HEK293T (cell line): ENCODE results near the gene RARA.

Source experiments
- CTCF ChIA-PET: fragments of 350-600 bp; formaldehyde crosslinking; extraction: SDS; loops from one replicate; lab custom pipeline; 2021; ENCODE audit warnings: antibody characterized with exemption, inconsistent platforms; lab: Yijun Ruan, JAX
- POLR2A ChIA-PET: fragments of 350-600 bp; formaldehyde crosslinking; extraction: SDS; loops from one replicate; lab custom pipeline; 2020; ENCODE audit warnings: antibody characterized with exemption, inconsistent platforms; lab: Yijun Ruan, JAX
- DNase-seq: peaks from one replicate; pipeline ENCODE4 v3.0.0; 2012; ENCODE audit warnings: mixed read lengths; ENCODE audit errors: extremely low spot score
- ARNT ChIP-seq: fragments of 450-650 bp; IDR thresholded peaks from 2 replicates; pipeline ENCODE4 v1.6.1; 2017; ENCODE audit warnings: mild to moderate bottlenecking
- BHLHE40 ChIP-seq: fragments of 450-650 bp; IDR thresholded peaks from 2 replicates; pipeline ENCODE4 v1.6.1; 2016; ENCODE audit warnings: mild to moderate bottlenecking, moderate library complexity, borderline replicate concordance
- CTBP1 ChIP-seq: fragments of 450-650 bp; IDR thresholded peaks from 2 replicates; pipeline ENCODE4 v1.6.1; 2016; ENCODE audit warnings: borderline replicate concordance
- ELF4 ChIP-seq: fragments of 450-650 bp; IDR thresholded peaks from 2 replicates; pipeline ENCODE4 v1.6.1; 2017; ENCODE audit warnings: antibody characterized with exemption
- FOXA1 ChIP-seq: fragments of 450-650 bp; IDR thresholded peaks from 2 replicates; pipeline ENCODE4 v1.6.1; 2016; ENCODE audit warnings: mild to moderate bottlenecking
- FOXK2 ChIP-seq: fragments of 450-650 bp; IDR thresholded peaks from 2 replicates; pipeline ENCODE4 v1.6.1; 2016; ENCODE audit warnings: mild to moderate bottlenecking
- FOXM1 ChIP-seq: fragments of 450-650 bp; IDR thresholded peaks from 2 replicates; pipeline ENCODE4 v1.6.1; 2017; ENCODE audit warnings: mild to moderate bottlenecking, borderline replicate concordance
- HDGF ChIP-seq: fragments of 450-650 bp; IDR thresholded peaks from 2 replicates; pipeline ENCODE4 v1.6.1; 2017; ENCODE audit warnings: antibody characterized with exemption, borderline replicate concordance
- L3MBTL2 ChIP-seq: fragments of 450-650 bp; conservative IDR thresholded peaks from 2 replicates; pipeline ENCODE4 v1.6.1; 2016; ENCODE audit warnings: mild to moderate bottlenecking
- LEF1 ChIP-seq: fragments of 450-650 bp; IDR thresholded peaks from 2 replicates; pipeline ENCODE4 v1.6.1; 2017; ENCODE audit warnings: mild to moderate bottlenecking, borderline replicate concordance
- NFRKB ChIP-seq: fragments of 450-650 bp; IDR thresholded peaks from 2 replicates; pipeline ENCODE4 v1.6.1; 2016; ENCODE audit warnings: mild to moderate bottlenecking, moderate library complexity
- SP1 ChIP-seq: fragments of 450-650 bp; IDR thresholded peaks from 2 replicates; pipeline ENCODE4 v1.6.1; 2017
- SUZ12 ChIP-seq: fragments of 450-650 bp; IDR thresholded peaks from 2 replicates; pipeline ENCODE4 v1.6.1; 2016; ENCODE audit warnings: mild to moderate bottlenecking
- TARDBP ChIP-seq: fragments of 450-650 bp; IDR thresholded peaks from 2 replicates; pipeline ENCODE4 v1.6.1; 2016
- ZNF384 ChIP-seq: fragments of 450-650 bp; IDR thresholded peaks from 2 replicates; pipeline ENCODE4 v1.6.1; 2016
- TF ChIP-seq, protein P1 (sequence below): fragments of 450-650 bp; IDR thresholded peaks from 2 replicates; pipeline ENCODE4 v1.6.1; 2016

Gene RARA

DNA sequence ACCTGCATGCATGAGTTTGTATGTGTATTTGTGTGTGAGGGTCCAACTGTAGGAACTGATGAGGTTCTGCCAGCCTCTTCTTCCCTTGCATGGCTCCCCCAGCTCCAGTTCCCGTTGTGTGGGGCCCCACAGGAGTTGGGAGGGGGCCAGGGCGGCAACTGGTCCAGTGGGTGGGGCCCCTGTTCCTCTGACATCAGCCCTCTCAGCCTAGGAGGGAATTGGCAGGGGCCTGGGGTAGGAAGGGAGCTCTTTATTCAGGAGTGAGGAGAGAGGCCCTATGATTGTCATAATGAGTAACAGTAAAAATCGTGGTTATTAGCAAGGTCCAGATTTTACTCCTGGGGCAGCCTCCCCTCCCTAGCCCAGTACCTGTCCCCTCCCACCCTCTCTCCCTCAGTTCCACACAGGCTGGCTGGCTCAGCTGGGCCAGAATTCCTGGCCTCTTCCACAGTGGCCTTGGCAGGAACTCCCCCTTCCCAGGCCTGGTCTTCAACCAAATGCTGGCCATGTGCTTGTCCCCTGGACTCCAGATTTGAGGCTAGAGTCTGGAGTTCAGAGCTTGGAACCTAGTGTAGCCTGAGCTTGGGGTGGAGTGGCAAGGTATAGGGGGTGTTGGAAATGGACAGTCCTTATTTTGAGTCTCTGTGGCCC, 18.9 kb downstream of the RARA start:
- POLR2A ChIA-PET = interaction anchor here (1.0 to 1.3 kb wide), 2 partner anchors 9 to 12 kb away, joined by 3 to 5 read pairs; no protein-coding TSS in a partner anchor
- DNase-seq = no peak
- TF ChIP-seq, protein P1, sequence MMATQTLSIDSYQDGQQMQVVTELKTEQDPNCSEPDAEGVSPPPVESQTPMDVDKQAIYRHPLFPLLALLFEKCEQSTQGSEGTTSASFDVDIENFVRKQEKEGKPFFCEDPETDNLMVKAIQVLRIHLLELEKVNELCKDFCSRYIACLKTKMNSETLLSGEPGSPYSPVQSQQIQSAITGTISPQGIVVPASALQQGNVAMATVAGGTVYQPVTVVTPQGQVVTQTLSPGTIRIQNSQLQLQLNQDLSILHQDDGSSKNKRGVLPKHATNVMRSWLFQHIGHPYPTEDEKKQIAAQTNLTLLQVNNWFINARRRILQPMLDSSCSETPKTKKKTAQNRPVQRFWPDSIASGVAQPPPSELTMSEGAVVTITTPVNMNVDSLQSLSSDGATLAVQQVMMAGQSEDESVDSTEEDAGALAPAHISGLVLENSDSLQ = no peak
- no peak for TF ChIP-seq CTBP1
- CTCF ChIA-PET = interaction anchor here (0.6 to 0.8 kb wide), 2 partner anchors 20 to 131 kb away, joined by 3 read pairs; no protein-coding TSS in a partner anchor

DNA sequence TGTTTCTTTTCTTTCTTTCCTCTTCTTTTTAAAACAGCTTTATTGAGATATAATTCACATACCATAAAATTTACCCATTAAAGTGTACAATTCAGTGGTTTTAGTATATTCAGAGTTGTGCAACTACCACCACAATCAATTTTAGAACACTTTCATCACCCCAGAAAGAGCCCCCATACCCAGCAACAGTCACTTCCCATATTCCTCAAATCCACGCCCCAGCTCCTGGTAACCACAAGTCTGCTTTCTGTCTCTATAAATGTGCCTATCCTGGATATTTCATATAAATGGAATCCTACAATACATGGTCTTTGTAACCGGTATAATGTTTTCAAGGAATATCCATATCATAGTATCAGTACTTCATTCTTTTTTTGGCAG, 19.4 kb downstream of the RARA start:
- no peak for DNase-seq
- TF ChIP-seq FOXK2 (no peak), FOXM1 (no peak), ZNF384 (no peak), TARDBP (no peak), CTBP1 (no peak), FOXA1 (no peak), L3MBTL2 (no peak), ARNT (no peak), ELF4 (no peak), NFRKB (no peak), SUZ12 (no peak), LEF1 (no peak), SP1 (no peak), BHLHE40 (no peak)
- TF ChIP-seq, protein P1 = no peak
- CTCF ChIA-PET = interaction anchor here (0.6 kb wide), 1 partner anchor 130 kb away, joined by 3 read pairs; no protein-coding TSS in a partner anchor
- POLR2A ChIA-PET = interaction anchor here (1.0 to 1.3 kb wide), 2 partner anchors 9 to 12 kb away, joined by 3 to 5 read pairs; no protein-coding TSS in a partner anchor

DNA sequence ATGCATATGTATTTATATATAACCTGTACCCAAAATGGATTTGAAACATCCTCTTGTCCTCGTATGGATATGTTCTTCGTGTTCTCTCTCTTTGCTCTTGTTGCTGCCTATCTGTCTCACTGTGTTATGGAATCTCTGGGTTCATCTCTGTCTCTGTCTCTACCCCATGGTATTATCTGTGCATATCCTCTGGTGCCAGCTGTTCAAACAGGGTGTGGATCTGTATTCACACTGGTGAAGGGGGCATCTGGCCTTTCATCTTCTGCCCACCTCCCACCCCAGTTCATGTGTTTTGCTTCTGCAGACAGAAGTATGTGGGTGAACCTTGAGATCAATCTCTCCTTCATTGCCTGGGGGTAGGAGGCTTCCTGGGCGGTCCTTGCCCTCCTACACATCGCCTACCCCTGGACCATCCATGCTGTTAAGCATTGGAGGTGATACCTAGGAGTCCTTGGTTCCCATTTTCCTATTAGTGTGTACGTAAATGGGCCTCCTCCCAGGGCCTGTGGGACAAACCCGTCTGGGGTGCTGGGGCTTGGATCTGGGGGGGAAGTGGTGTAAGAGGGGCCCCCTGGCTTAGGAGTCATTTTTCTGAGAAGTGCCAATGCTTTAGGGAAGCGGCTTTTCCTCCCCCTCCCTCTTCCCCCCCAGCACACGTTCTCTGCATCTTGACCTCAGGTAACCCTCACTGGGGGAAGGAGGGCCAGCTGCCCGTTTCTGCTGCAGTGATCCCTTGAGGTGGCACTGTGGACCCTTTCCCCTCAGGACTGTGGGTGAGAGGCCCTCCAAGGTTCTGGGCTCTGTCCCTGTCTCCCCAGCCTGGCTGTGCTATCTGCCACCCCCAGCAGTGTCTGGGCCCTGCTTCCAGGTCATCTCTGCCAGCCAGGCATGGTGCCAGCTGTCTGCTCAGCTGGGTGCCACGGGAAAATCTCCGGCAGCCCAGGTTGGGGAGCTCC, 21.1 kb downstream of the RARA start:
- ChIA-PET POLR2A (no interaction called here), CTCF (no interaction called here)
- no peak for TF ChIP-seq ZNF384
- TF ChIP-seq NFRKB = no peak
- TF ChIP-seq ELF4 = no peak
- no peak for TF ChIP-seq HDGF
- TF ChIP-seq SP1 = no peak
- TF ChIP-seq CTBP1 = no peak
- TF ChIP-seq BHLHE40 = no peak
- DNase-seq = no peak

DNA sequence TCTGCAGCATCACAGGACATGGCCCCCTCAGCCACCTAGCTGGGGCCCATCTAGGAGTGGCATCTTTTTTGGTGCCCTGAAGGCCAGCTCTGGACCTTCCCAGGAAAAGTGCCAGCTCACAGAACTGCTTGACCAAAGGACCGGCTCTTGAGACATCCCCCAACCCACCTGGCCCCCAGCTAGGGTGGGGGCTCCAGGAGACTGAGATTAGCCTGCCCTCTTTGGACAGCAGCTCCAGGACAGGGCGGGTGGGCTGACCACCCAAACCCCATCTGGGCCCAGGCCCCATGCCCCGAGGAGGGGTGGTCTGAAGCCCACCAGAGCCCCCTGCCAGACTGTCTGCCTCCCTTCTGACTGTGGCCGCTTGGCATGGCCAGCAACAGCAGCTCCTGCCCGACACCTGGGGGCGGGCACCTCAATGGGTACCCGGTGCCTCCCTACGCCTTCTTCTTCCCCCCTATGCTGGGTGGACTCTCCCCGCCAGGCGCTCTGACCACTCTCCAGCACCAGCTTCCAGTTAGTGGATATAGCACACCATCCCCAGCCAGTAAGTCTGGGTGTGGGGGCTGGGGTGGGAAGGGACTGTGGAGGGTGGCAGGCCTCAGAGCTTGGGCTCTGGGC, 22.0 kb downstream of the RARA start:
- no peak for DNase-seq
- TF ChIP-seq ELF4 = no peak
- TF ChIP-seq FOXK2 = no peak
- TF ChIP-seq, protein P1 = no peak
- TF ChIP-seq CTBP1 = no peak
- TF ChIP-seq L3MBTL2 = no peak
- TF ChIP-seq SP1 = no peak
- no peak for TF ChIP-seq FOXM1
- no peak for TF ChIP-seq NFRKB
- TF ChIP-seq ZNF384 = no peak
- TF ChIP-seq SUZ12 = no peak
- no peak for TF ChIP-seq HDGF
- TF ChIP-seq FOXA1 = no peak
- ChIA-PET POLR2A (no interaction called here), CTCF (no interaction called here)

DNA sequence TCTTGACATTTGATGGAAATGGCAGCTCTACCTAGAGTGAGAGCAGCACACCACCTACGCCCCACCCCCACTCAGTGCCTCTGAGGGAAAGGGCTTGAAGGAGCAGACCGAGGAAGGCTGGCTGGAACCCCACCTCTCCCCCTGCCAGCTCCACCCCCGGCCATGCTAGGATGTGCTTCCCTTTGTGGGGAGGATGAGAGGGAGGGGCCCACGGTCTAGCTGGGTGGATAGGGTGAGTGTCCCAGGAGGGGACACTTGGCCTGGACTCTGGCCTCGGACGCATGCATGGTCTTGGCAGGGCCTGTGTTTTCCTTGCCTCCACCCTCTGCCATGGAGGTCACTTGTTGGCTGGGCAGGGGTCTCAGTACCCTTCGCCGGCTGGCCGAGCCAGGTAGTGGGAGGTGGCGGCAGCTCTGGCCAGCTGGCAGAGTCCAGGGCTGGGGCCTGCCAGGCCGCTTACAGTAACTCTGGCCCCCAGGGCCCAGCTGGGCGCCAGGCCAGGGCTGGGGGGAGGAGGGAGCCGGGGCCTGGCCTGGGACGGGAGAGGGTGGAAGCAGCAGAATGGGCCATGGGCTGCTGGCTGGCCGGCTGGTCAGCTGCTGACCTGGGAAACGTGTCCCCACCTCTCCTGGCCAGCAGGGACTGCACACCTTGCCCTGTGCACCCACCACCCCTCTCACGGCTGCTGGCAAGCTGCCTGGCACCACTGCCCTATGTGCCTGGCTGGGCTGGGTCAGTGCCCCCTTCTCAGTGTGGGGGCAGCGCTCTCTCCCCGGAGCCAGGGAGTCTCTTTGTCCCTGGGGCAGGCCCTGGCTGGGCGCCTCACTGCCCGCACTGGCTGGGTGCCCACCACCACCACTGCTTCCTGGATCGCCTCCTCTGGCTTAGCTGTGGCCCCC, 23.0 kb downstream of the RARA start:
- no peak for DNase-seq
- ChIA-PET CTCF (interaction anchor here (0.6 kb wide), 1 partner anchor 29 kb away, joined by 3 read pairs; no protein-coding TSS in a partner anchor), POLR2A (interaction anchor here (0.6 kb wide), 1 partner anchor 33 kb away, joined by 3 read pairs; no protein-coding TSS in a partner anchor)
- TF ChIP-seq FOXA1 = no peak
- TF ChIP-seq TARDBP = no peak
